GM21528 (cell line): ENCODE results near the gene TMEM98.
"Not testable (repeated sequence)": the region's sequence is repeated elsewhere in the genome, so short reads cannot be mapped to it uniquely, and the experiment has no call there.

Experiments used
- ATAC-seq: cut with Tn5 transposase; IDR thresholded peaks from one replicate; pipeline ENCODE4 v1.9.1; 2021; ENCODE audit warnings: mild to moderate bottlenecking, moderate library complexity; ENCODE audit not compliant: unreplicated experiment, low FRiP score

TMEM98 gene

DNA sequence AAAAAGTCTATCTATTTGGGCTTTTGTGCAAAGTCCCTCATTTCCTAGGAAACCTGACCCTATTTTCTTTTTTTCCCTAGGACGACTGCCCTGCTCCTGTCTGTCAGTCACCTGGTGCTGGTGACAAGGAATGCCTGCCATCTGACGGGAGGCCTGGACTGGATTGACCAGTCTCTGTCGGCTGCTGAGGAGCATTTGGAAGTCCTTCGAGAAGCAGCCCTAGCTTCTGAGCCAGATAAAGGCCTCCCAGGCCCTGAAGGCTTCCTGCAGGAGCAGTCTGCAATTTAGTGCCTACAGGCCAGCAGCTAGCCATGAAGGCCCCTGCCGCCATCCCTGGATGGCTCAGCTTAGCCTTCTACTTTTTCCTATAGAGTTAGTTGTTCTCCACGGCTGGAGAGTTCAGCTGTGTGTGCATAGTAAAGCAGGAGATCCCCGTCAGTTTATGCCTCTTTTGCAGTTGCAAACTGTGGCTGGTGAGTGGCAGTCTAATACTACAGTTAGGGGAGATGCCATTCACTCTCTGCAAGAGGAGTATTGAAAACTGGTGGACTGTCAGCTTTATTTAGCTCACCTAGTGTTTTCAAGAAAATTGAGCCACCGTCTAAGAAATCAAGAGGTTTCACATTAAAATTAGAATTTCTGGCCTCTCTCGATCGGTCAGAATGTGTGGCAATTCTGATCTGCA is 12.9 kb downstream of the TMEM98 start:
- no peak for ATAC-seq

DNA sequence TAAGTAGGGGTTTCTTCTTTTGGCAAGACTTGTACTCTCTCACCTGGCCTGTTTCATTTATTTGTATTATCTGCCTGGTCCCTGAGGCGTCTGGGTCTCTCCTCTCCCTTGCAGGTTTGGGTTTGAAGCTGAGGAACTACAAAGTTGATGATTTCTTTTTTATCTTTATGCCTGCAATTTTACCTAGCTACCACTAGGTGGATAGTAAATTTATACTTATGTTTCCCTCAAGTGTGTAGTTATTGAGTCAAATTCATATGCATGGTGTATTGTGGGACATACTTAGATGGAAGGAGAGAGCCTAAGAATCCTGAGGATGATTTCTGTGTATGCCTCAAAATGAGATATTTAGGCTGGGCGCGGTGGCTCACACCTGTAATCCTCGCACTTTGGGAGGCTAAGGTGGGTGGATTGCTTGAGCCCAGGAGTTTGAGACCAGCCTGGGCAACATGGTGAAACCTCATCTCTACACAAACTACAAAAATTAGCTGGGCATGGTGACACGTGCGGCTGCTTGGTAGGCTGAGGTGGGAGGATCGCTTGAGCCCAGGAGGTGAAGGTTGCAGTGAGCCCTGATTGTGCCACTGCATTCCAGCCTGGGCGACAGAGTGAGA is 13.6 kb downstream of the TMEM98 start:
- no peak for ATAC-seq

DNA sequence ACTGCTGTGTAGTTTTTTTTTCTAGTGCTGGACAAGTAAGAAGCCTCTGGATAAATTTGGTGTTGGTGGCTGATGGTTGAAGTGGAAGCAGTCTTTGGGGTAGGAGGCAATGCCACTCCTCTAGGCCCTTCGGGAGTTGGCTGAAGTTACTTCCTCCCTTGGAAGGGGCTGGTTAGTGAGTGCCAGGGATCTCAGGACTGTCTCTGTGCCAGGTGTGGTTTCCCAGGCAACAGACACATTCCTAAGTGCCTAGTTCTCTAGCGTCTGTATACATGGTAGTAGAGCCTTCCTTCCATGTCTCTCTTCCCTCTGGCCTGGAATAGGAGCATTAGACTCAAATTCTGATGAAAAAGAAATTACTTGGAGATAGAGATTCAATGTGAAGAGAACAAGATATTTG is 15.3 kb downstream of the TMEM98 start:
- no peak for ATAC-seq

DNA sequence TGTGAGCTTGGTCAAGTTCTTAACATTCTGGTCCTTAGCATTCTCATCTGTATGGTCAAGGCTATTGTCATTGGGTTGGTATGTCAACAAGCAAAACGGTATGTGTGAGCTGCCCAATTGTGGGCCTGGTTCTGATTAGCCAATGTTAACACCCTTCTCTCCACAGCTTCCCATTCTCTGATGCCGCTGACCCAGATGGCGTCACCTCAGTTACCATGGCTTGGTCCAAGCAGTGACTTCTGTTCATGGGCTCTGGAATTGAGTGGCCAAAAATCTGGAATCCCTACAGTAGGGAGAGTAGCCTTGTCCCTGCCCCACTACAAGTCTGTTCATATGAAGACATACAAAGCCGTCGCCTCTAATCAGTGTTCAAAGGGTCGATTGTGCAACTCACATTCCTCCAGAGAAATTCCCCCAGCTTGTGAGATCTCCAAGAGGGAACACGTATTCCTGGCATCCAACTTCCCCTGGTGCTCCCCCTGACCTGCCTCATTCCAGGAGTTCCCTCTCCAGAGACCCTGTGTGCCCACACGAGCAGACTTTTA is 15.8 kb downstream of the TMEM98 start:
- ATAC-seq, result no peak

DNA sequence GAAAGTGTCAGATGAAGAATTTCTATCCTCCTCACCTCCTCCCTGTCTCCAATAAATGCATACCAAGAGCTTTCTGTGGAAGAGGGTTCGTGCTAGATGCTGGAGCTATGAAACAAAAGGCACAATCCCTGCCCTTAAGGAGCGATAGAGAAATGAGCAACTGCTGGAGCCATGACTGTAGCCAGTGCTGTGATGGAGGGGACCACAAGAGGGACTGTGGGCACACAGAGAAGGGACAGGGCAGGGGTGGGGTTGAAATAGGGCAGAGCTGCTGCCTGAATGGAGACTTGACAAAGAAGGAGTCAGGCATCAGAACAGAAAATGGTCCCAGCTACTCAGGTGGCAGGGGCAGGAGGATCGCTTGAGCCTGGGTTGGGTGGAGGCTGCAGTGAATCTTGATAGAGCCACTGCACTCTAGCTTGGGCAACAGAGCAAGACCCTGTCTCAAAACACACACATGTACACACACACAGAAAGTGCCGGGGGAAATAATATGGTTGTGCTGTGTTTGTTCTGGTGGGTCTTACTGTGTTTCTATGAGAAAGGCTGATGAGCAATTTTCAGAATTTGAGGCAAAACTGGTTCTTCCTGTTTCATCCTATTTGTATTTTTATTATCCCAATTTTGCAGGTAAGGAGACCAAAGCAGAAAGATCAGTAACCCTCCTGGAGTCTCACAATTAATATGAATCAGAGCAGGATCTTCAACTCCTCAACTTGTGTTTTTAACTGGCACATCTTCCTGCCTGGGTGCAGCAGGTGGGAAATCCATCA is 16.5 kb downstream of the TMEM98 start:
- no peak for ATAC-seq

DNA sequence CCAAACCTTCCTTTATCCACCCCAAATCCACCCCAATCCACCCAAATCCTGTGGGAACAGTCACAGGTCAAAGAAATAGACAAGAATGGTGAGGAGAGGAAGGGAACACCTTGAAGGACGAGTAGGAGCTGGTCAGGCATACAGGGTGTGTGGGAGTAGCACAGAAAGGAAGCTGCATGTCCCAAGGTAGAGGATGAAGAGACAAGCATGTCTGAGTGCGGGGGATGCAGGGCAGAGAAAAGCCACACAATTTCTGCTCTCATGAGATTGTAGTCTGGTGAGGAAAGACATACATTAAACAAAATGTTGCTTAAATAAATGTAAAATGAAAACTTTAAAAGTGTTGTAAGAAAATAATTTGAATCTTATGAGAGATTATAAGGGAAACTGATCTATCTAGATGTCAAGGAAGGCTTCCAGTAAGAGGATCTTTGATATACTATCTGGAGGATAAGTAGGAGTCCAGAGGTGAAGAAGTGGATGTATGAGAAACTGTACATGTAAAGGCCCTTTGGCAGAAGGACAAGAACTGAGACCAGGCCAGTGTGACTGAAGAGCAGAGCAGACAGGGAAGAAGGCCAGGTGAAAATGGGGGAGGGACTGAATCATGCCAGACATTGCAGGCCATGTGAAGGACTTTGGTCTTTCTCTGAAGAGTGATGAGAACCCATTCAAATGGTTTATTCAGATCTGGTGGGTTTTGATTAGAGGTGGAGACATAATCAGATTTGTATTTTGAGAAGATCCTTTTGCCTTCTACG is 18.6 kb downstream of the TMEM98 start:
- no peak for ATAC-seq

DNA sequence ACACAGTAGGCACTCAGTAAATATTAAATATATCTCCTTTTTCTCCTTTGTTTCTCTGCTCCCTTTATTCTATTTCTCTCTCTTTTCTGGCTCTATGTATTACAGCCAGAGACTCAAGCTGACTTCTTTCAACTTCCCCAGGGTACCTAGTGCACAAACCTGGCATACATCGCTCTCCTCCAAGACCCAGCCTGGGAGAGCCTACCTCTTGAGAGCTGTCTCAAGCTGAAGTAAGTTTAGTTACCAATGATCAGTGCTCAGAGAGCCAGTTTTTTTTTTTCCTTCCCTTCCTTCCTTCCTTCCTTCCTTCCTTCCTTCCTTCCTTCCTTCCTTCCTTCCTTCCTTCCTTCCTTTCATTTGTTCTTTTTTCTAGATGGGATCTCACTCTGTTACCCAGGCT is 19.8 kb downstream of the TMEM98 start:
- no peak for ATAC-seq

DNA sequence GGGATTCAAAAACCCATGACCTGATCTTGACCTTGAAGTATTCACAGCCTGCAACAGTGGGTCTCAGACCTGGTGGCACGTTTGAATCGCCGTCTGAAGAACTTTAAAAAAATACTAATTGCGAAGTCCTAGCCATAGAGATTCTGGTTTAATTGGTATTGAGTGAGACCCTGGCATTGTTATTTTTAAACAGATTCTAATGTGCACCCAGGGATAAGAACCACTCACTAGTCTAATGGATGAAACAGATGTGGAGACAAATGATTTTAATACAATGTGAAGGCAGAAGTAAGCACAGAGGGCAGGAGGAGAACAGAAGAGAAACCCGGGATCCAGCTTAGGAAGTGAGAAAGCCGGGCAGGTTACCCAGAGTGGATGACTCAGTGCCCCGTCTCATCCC is 21.2 kb downstream of the TMEM98 start:
- no peak for ATAC-seq

DNA sequence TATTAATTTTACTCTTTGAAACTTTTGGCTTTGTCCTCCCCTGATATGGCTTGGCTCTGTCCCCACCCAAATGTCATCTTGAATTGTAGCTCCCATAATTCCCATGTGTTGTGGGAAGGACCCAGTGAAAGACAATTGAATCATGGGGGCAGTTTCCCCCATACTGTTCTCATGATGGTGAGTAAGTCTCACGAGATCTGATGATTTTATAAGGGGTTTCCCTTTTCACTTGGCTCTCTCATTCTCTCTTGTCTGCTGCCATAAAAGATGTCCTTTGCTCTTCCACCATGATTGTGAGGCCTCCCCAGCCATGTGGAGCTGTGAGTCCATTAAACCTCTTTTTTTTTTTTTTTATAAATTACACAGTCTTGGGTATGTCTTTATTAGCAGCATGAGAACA is 24.5 kb downstream of the TMEM98 start:
- not testable (repeated sequence) for ATAC-seq

DNA sequence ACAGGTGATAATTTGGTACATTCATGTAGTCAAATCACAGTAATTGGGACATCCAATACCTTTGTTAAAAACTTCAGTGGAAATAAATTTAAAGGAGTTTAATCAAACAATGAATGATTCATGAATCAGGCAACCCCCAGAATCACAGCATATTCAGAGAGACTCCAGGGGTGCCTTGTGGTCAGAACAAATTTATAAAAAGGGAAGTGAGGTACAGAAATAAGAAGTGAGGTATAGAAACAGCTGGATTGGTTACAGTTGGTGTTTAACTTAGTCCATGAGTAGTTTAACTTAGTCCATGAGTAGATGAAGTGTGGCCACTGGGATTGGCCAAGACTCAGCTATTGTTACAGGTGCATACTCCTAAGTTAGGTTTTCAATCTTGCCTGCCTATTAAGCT is 25.1 kb downstream of the TMEM98 start:
- ATAC-seq, result no peak

DNA sequence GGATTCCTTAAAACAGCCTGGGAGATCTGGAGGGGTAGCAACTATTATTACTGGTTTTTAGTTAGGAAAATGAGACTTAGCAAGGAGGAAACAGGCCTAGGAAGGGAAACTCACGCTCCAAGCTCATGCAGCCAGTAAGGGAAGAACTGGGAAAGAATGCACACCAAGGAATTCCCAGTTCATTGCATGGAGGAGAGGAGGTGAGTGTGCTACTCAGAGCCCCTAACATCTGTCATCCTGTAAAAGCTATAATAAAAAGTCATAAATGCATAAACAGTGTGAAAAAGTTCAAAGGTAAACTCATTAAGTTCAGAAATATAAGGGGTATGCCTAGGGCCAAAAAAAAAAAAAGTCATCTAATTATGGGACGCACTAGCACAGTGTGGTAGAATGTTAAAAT is 25.9 kb downstream of the TMEM98 start:
- no peak for ATAC-seq

DNA sequence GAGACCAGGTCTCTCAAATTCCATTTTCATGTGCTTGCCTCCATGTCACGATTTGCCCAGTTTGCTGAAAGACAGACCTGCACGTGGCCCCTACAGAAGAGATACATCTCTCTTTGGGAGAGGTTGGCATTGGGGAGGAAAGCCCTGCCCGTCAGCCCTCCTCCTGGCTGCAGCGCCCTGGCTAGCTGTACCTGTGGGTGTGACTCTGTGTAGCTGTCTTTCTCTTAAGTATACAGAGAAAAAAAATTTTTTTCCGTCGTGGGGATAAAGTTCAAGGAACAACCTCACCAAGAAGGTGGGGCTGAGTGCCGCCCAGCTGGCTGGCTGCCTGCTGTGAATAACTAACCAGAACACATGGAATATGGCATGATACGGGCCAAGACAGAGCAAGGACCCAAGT is 26.5 kb downstream of the TMEM98 start:
- ATAC-seq, result no peak

DNA sequence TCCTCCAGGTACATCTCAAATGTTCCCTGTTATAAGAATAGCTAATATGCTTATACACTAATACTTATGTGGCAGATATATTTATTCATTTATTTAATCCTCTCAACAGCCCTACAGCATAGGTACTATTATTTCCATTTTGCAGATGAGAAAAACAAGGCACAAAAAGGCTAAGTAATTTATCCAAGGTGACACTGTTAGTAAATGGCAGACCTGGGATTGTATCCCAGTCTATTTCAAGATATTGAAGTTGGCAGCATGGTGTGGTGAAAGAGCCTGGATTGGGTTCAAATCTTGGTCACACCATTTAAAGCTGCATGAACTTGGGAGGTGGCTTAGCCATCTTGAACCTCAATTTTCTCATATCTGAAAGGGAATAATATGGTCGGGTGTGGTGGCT is 27.2 kb downstream of the TMEM98 start:
- ATAC-seq, result no peak

DNA sequence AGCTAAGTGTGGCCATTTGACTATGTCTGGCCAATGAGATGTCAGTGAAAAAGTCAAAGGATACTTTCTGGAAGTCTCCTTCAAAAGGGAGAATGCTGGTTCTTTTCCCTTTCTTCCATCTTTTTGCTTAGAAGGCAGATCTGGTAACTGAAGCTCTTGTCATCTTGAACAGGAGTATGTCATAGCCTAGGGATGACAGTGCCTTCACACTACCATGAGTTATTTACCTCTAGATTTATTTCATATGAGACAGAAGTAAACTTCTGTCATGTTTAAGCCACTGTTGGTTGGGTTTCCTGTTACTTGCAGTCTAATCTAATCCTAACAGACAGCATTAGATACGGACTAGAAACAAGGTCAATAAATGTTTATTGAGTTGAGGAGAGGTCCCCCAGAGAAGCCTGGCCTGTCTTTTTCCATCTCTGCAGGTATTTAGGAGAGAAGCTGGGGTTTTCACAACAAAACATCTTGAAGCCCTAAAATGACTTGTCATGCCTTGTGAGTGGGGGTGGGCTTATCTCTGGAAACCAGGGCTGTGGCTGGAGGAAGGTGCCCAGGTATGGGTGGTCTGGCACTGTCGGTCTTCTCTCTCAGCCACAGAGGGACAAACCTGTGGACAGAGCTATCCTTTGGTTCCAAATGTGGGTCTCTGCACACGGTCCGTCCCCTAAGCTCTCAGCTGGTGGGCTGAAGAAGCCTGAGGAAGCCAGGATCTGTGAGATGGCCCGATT is 28.5 kb downstream of the TMEM98 start:
- no peak for ATAC-seq

DNA sequence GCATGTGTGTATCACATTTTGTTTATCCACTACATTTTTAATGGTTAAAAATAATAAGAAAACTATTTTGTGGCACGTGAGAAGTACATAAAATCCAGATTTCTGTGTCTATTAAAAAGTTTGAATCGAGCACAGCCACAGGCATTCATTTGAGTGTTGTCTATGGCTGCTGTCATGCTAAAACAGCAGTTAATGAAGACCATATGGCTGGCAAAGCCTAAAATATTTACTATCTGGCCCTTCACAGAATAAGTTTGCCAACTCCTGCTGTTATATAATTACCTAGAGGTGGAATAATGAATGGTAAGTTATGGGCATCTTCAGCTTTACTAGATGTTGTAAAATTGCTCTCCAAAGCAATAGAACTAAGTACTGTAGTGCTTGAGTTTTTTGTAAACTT is 30.5 kb downstream of the TMEM98 start:
- no peak for ATAC-seq

DNA sequence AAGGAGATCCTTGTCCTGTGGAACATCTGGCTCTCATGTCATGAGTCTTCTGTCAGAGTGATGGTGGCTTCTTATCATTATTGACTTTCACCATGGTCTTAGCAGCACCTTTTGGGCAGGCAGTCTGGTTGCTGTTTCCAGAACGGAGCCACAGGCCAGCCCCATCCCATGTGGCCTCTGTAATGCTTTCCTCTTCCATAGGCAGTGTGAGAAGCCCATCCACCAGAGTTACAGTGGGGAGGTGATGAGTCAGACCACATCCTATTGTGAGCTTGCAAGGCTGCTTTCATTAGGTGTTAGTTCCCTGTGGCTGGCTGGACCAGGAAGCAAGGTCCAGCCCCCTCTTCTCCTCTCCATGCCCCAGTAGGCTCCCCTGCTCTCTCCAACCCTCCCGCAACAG is 32.9 kb downstream of the TMEM98 start:
- no peak for ATAC-seq

DNA sequence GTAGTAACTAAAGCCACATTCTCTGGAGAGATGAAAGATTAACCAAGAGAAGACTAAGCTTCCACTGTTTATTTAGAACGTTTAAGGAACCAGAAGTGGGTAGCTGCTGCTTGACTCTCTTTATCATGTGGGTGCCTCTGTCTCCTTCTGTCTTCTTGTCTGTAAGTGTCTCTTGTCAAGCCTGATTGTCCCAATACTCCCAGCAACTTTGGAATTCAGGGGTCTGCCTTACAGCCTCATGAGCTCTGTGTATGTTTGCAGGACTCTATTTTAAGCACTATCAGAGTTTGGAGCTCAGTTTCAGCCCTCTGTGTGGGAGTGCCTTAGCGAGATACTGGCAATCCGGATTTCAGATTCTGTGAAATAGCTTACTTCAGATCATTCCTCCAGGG is 34.4 kb downstream of the TMEM98 start:
- ATAC-seq, result no peak

DNA sequence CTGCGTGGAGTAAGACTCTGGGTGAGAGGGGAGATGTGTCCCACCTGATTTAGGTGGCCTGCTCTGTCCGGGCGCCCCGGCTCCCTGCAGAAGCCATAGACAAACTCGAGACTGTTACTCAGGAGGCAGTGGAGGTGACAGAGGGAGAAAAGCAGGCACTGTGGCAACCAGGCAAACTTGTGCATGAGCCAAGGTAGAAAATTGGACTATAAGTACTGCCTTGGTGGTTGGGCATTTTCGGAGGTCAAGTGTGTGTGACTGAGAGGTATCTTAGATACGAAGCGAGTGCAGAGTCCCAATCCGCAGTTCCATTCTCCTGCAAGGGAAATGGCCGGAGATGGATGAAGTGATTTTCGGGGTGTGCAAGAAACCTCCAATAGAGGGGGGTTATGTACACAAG is 36.6 kb downstream of the TMEM98 start:
- ATAC-seq, result no peak

DNA sequence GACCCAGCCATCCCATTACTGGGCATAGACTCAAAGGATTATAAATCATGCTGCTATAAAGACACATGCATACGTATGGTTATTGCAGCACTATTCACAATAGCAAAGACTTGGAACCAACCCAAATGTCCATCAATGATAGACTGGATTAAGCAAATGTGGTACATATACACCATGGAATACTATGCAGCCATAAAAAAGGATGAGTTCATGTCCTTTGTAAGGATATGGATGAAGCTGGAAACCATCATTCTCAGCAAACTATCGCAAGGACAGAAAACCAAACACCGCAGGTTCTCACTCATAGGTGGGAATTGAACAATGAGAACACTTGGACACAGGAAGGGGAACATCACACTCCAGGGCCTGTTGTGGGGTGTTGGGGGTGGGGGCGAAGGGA is 41.3 kb downstream of the TMEM98 start:
- ATAC-seq, result not testable (repeated sequence)

DNA sequence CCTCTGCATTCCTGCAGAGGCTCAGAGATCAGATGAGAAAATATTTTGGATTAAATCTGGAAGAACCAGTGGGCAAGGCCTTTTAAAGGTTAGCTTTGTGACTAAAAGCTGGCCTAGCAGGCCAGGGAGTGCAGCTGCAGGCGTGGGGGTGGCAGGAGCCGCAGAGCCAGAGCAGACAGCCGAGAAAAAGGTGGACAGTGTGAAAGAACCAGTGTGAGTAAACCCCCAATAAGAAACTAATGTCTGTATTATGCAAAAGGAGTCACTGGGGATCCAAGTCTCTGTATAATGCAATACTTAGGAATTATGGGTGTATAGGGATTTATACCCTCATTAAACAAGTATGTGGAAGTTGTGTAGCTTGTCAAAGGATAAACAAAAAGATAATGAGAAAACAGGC is 42.3 kb downstream of the TMEM98 start:
- no peak for ATAC-seq
